Measurements from ENCODE around the gene HEXB.
"Not testable (repeated sequence)": the region's sequence is repeated elsewhere in the genome, so short reads cannot be mapped to it uniquely, and the experiment has no call there.

The HEXB gene

GRCh38 chr5:74679966-74680365 is 5.1 kb upstream of the HEXB start:
- H3K36me3 ChIP-seq (ENCODE audit: insufficient read depth, low read length): no peaks in the 10 kb centered on the region
- H3K4me1 ChIP-seq (ENCODE audit: control insufficient read depth, insufficient read depth, low read length): no peaks in the 10 kb centered on the region
- H3K9me3 ChIP-seq (replicated peaks; ENCODE audit: low read length): no peaks in the 10 kb centered on the region
- no peaks in the 10 kb centered on the region for H3K27me3 ChIP-seq (ENCODE audit: control insufficient read depth, insufficient read depth, low read length)
- no peak overlapping the region for H3K9ac ChIP-seq (ENCODE audit: low read depth, low read length)
- H3K4me2 ChIP-seq (ENCODE audit: low read length): no peak overlapping the region
- no peak overlapping the region for H3K4me3 ChIP-seq (ENCODE audit: low read length)

- Histone ChIP-seq H3K4me2 (ENCODE audit: low read length) (peak overlapping the region; percentile 92), H3K4me1 (ENCODE audit: control insufficient read depth, insufficient read depth, low read length) (peaks cover 15% of the 10 kb centered on the region), H3K4me3 (ENCODE audit: low read length) (peak overlapping the region; percentile 96), H3K9ac (ENCODE audit: low read depth, low read length) (peak overlapping the region; percentile 87), H3K27me3 (ENCODE audit: control insufficient read depth, insufficient read depth, low read length) (no peaks in the 10 kb centered on the region), H3K36me3 (ENCODE audit: insufficient read depth, low read length) (peaks cover 14% of the 10 kb centered on the region), H3K9me3 (replicated peaks; ENCODE audit: low read length) (no peaks in the 10 kb centered on the region)
Measured at GRCh38 chr5:74685979-74686631, 1.1 kb downstream of the HEXB start.

- Histone ChIP-seq H3K9ac (ENCODE audit: low read depth, low read length) (no peak overlapping the region), H3K9me3 (replicated peaks; ENCODE audit: low read length) (no peaks in the 10 kb centered on the region), H3K27me3 (ENCODE audit: control insufficient read depth, insufficient read depth, low read length) (no peaks in the 10 kb centered on the region), H3K4me1 (ENCODE audit: control insufficient read depth, insufficient read depth, low read length) (peaks cover 15% of the 10 kb centered on the region), H3K36me3 (ENCODE audit: insufficient read depth, low read length) (peaks cover 22% of the 10 kb centered on the region), H3K4me3 (ENCODE audit: low read length) (no peak overlapping the region), H3K4me2 (ENCODE audit: low read length) (peak overlapping the region; percentile 92)
Measured at GRCh38 chr5:74686962-74687751, 2.1 kb downstream of the HEXB start.

- Histone ChIP-seq H3K27me3 (ENCODE audit: control insufficient read depth, insufficient read depth, low read length) (no peaks in the 10 kb centered on the region), H3K4me2 (ENCODE audit: low read length) (no peak overlapping the region), H3K36me3 (ENCODE audit: insufficient read depth, low read length) (peaks cover 29% of the 10 kb centered on the region), H3K4me3 (ENCODE audit: low read length) (no peak overlapping the region), H3K4me1 (ENCODE audit: control insufficient read depth, insufficient read depth, low read length) (no peaks in the 10 kb centered on the region), H3K9me3 (replicated peaks; ENCODE audit: low read length) (no peaks in the 10 kb centered on the region), H3K9ac (ENCODE audit: low read depth, low read length) (no peak overlapping the region)
Measured at GRCh38 chr5:74693191-74693590, 8.2 kb downstream of the HEXB start.

GRCh38 chr5:74717596-74717995 is 32.6 kb downstream of the HEXB start:
- Histone ChIP-seq H3K4me3 (ENCODE audit: low read length) (no peak overlapping the region), H3K4me1 (ENCODE audit: control insufficient read depth, insufficient read depth, low read length) (no peaks in the 10 kb centered on the region), H3K27me3 (ENCODE audit: control insufficient read depth, insufficient read depth, low read length) (no peaks in the 10 kb centered on the region), H3K9me3 (replicated peaks; ENCODE audit: low read length) (no peaks in the 10 kb centered on the region), H3K9ac (ENCODE audit: low read depth, low read length) (no peak overlapping the region), H3K36me3 (ENCODE audit: insufficient read depth, low read length) (peaks cover 37% of the 10 kb centered on the region), H3K4me2 (ENCODE audit: low read length) (no peak overlapping the region)

- Histone ChIP-seq H3K4me2 (ENCODE audit: low read length) (no peak overlapping the region), H3K9ac (ENCODE audit: low read depth, low read length) (no peak overlapping the region), H3K4me1 (ENCODE audit: control insufficient read depth, insufficient read depth, low read length) (no peaks in the 10 kb centered on the region), H3K36me3 (ENCODE audit: insufficient read depth, low read length) (peaks cover 67% of the 10 kb centered on the region), H3K27me3 (ENCODE audit: control insufficient read depth, insufficient read depth, low read length) (no peaks in the 10 kb centered on the region), H3K4me3 (ENCODE audit: low read length) (no peak overlapping the region), H3K9me3 (replicated peaks; ENCODE audit: low read length) (no peaks in the 10 kb centered on the region)
Measured at GRCh38 chr5:74722271-74722670, 37.2 kb downstream of the HEXB start.

GRCh38 chr5:74725331-74725730 is 40.3 kb downstream of the HEXB start:
- Histone ChIP-seq H3K27me3 (ENCODE audit: control insufficient read depth, insufficient read depth, low read length) (no peaks in the 10 kb centered on the region), H3K36me3 (ENCODE audit: insufficient read depth, low read length) (peaks cover 75% of the 10 kb centered on the region), H3K4me1 (ENCODE audit: control insufficient read depth, insufficient read depth, low read length) (no peaks in the 10 kb centered on the region), H3K4me3 (ENCODE audit: low read length) (no peak overlapping the region), H3K4me2 (ENCODE audit: low read length) (no peak overlapping the region), H3K9ac (ENCODE audit: low read depth, low read length) (no peak overlapping the region), H3K9me3 (replicated peaks; ENCODE audit: low read length) (no peaks in the 10 kb centered on the region)

GRCh38 chr5:74736759-74737158 is 51.7 kb downstream of the HEXB start:
- H3K36me3 ChIP-seq (ENCODE audit: insufficient read depth, low read length): peaks cover 61% of the 10 kb centered on the region

GRCh38 chr5:74738406-74738805 is 53.4 kb downstream of the HEXB start:
- Histone ChIP-seq H3K36me3 (ENCODE audit: insufficient read depth, low read length) (peaks cover 57% of the 10 kb centered on the region), H3K27me3 (ENCODE audit: control insufficient read depth, insufficient read depth, low read length) (no peaks in the 10 kb centered on the region)

More at GRCh38 chr5:74736759-74737158, 51.7 kb downstream of the HEXB start:
- no peaks in the 10 kb centered on the region for H3K9me3 ChIP-seq (replicated peaks; ENCODE audit: low read length)
- no peak overlapping the region for H3K9ac ChIP-seq (ENCODE audit: low read depth, low read length)
- H3K4me1 ChIP-seq (ENCODE audit: control insufficient read depth, insufficient read depth, low read length): no peaks in the 10 kb centered on the region
- no peaks in the 10 kb centered on the region for H3K27me3 ChIP-seq (ENCODE audit: control insufficient read depth, insufficient read depth, low read length)
- no peak overlapping the region for H3K4me3 ChIP-seq (ENCODE audit: low read length)
- no peak overlapping the region for H3K4me2 ChIP-seq (ENCODE audit: low read length)

GRCh38 chr5:74748742-74749141 is 63.7 kb downstream of the HEXB start:
- not testable (repeated sequence) for H3K27me3 ChIP-seq (ENCODE audit: control insufficient read depth, insufficient read depth, low read length); H3K9ac ChIP-seq (ENCODE audit: low read depth, low read length); H3K4me2 ChIP-seq (ENCODE audit: low read length); H3K4me1 ChIP-seq (ENCODE audit: control insufficient read depth, insufficient read depth, low read length); H3K4me3 ChIP-seq (ENCODE audit: low read length); H3K9me3 ChIP-seq (replicated peaks; ENCODE audit: low read length)
- H3K36me3 ChIP-seq (ENCODE audit: insufficient read depth, low read length): peaks cover 42% of the 10 kb centered on the region

More at GRCh38 chr5:74738406-74738805, 53.4 kb downstream of the HEXB start:
- Histone ChIP-seq H3K9ac (ENCODE audit: low read depth, low read length) (no peak overlapping the region), H3K9me3 (replicated peaks; ENCODE audit: low read length) (no peaks in the 10 kb centered on the region), H3K4me3 (ENCODE audit: low read length) (no peak overlapping the region), H3K4me1 (ENCODE audit: control insufficient read depth, insufficient read depth, low read length) (no peaks in the 10 kb centered on the region), H3K4me2 (ENCODE audit: low read length) (no peak overlapping the region)

- Histone ChIP-seq H3K27me3 (ENCODE audit: control insufficient read depth, insufficient read depth, low read length) (no peaks in the 10 kb centered on the region), H3K9ac (ENCODE audit: low read depth, low read length) (no peak overlapping the region), H3K9me3 (replicated peaks; ENCODE audit: low read length) (no peaks in the 10 kb centered on the region), H3K4me3 (ENCODE audit: low read length) (no peak overlapping the region), H3K36me3 (ENCODE audit: insufficient read depth, low read length) (peaks cover 36% of the 10 kb centered on the region), H3K4me2 (ENCODE audit: low read length) (no peak overlapping the region), H3K4me1 (ENCODE audit: control insufficient read depth, insufficient read depth, low read length) (peaks cover 32% of the 10 kb centered on the region)
Measured at GRCh38 chr5:74761241-74761640, 76.2 kb downstream of the HEXB start.

GRCh38 chr5:74762599-74762998 is 77.6 kb downstream of the HEXB start:
- Histone ChIP-seq H3K27me3 (ENCODE audit: control insufficient read depth, insufficient read depth, low read length) (no peaks in the 10 kb centered on the region), H3K9ac (ENCODE audit: low read depth, low read length) (no peak overlapping the region), H3K4me1 (ENCODE audit: control insufficient read depth, insufficient read depth, low read length) (peaks cover 32% of the 10 kb centered on the region), H3K9me3 (replicated peaks; ENCODE audit: low read length) (no peaks in the 10 kb centered on the region), H3K36me3 (ENCODE audit: insufficient read depth, low read length) (peaks cover 23% of the 10 kb centered on the region), H3K4me3 (ENCODE audit: low read length) (no peak overlapping the region), H3K4me2 (ENCODE audit: low read length) (peak overlapping the region; percentile 45)

Data from skeletal muscle satellite cell (primary cell).